Bronchial epithelial cell (primary cell): ENCODE data around the gene RBP5. TPM values are rescaled to one million over a fixed set of nuclear protein-coding genes. Genes with fewer than 3 reads are reported as not detected.

Experiments
- DNase-seq: peaks from one replicate; pipeline ENCODE4 v3.0.0-alpha.2; 2010; ENCODE audit warnings: low read depth
- FAIRE-seq: peaks from 2 replicates; lab custom pipeline; 2011; peaks lifted over from hg19 to GRCh38; lab: Jason Lieb, UNC
- H3K27me3 ChIP-seq: 2 replicates; pipeline ENCODE4 v1.5.1; 2011; ENCODE audit warnings: low read length; ENCODE audit not compliant: control insufficient read depth, insufficient read depth
- H3K36me3 ChIP-seq: 2 replicates; pipeline ENCODE4 v1.5.1; 2011; ENCODE audit warnings: low read length; ENCODE audit not compliant: control insufficient read depth, insufficient read depth
- H3K4me3 ChIP-seq: 2 replicates; pipeline ENCODE4 v1.5.1; 2011; ENCODE audit warnings: mild to moderate bottlenecking, low read depth, low read length, control low read depth
- total RNA-seq: library from RNA; depleted of rRNA; stranded (reverse); fragments of >200 nt; gene quantifications from 2 replicates; pipeline ENCODE4 v1.2.1, GENCODE V29; 2014
- TF ChIP-seq, protein P1 (sequence below): IDR thresholded peaks from 2 replicates; pipeline ENCODE4 v1.5.1; 2011; ENCODE audit warnings: mild to moderate bottlenecking, moderate library complexity, low read length, control low read depth, inconsistent platforms; ENCODE audit not compliant: insufficient read depth, severe bottlenecking

The RBP5 gene
- total RNA-seq, 1 donor from 2014 or later: not detected

DNA sequence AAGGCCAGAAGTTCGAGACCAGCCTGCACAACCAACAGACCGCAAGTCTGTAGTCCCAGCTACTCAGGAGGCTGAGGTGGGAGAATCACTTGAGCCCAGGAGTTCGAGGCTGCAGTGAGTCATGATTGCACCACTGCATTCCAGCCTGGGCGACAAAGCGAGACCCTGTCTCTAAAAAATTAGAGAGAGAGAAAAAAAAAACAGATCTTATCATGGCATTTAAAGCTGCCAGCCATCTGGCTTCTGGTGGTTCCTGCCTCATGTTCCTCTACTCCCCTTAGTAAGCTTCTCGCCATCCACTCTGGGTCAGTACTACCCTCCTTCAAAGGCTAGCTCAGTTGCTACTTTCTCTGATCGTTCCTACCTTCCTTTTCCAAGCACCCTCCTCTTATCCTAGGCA, 17.5 kb upstream of the RBP5 start:
- Histone ChIP-seq H3K27me3 (no peaks in the 10 kb centered on the region), H3K36me3 (peaks cover 18% of the 10 kb centered on the region), H3K4me3 (no peak overlapping the region)
- FAIRE-seq (no peak), DNase-seq (no peak)
- TF ChIP-seq, protein P1, sequence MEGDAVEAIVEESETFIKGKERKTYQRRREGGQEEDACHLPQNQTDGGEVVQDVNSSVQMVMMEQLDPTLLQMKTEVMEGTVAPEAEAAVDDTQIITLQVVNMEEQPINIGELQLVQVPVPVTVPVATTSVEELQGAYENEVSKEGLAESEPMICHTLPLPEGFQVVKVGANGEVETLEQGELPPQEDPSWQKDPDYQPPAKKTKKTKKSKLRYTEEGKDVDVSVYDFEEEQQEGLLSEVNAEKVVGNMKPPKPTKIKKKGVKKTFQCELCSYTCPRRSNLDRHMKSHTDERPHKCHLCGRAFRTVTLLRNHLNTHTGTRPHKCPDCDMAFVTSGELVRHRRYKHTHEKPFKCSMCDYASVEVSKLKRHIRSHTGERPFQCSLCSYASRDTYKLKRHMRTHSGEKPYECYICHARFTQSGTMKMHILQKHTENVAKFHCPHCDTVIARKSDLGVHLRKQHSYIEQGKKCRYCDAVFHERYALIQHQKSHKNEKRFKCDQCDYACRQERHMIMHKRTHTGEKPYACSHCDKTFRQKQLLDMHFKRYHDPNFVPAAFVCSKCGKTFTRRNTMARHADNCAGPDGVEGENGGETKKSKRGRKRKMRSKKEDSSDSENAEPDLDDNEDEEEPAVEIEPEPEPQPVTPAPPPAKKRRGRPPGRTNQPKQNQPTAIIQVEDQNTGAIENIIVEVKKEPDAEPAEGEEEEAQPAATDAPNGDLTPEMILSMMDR: no peak

DNA sequence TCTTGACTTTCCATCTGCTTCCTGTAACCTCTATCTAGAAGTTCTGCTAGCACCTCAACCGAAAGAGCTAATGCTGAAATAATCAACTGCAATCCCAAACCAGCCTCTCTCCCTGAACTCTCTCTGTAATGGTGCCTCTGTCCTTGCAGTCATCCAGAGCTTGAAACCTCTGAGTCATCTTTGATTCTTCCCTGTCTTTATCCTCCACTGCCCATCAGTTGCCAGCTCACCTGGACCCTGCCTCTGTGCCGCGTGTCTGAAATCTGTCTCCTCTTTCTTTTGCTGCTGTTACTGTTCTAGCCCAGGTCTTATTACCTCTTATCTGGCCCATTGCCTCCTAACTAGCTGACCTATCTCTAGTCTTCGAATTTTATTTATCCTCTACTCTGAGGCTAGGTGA, 17.0 kb upstream of the RBP5 start:
- Histone ChIP-seq H3K4me3 (no peak overlapping the region), H3K36me3 (peaks cover 18% of the 10 kb centered on the region), H3K27me3 (no peaks in the 10 kb centered on the region)
- no peak for FAIRE-seq
- DNase-seq: no peak
- TF ChIP-seq, protein P1: no peak

DNA sequence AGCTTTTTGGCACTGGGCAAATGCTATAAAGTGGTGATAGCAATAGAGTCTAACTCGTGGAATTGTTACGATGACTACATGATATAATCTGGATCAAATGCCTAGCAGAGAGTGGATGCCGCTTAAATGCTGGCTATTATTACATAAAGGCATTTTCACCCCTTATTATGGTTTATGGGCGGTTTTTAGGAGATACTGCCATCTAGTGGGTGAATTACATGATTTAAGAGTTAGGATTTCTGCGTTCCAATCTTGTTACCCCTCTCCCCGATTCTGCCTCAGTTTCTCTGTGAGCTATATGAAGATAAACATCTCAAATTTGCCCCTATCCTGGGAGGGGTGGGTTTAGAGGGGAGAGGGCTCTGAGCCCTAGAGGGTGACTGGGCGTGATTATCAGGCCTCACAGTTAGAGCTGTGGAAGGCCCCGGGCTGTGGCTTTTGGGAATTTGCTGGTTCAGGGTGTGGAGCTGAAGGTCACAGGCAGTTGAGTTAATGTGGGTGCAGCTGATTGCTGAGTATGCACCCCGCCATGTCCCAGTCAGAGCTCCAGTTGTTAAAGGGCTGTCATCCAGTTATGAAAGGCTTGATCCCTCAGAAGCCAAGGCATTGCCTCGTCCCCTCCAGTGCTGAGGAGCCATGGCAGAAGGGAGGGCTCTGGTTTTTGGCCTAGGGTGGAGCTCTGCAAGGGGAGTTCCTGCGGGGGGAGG, 15.9 kb upstream of the RBP5 start:
- FAIRE-seq: no peak
- DNase-seq: peak; percentile 41
- H3K27me3 ChIP-seq: no peaks in the 10 kb centered on the region
- peaks cover 15% of the 10 kb centered on the region for H3K36me3 ChIP-seq
- no peak overlapping the region for H3K4me3 ChIP-seq
- TF ChIP-seq, protein P1: peak; percentile 46

DNA sequence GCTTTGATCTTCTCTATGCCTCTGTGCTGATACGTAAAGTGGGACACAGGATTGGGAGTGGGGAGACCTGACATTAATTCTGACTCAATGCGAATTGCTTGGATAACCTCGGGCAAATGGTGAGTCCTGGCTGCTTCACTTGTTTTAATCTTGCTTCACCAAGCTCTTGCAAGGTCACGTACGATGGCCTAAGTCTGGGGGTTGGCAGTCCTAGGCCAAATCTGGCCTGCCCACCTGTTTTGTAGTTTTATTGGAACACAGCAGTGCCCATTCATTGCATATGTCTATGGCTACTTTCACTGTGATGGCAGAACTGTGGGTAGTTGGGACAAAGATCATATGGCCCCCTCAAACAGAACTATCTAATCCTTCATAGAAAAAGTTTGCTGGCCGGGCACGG, 14.9 kb upstream of the RBP5 start:
- peaks cover 13% of the 10 kb centered on the region for H3K36me3 ChIP-seq
- FAIRE-seq: no peak
- TF ChIP-seq, protein P1: no peak
- no peak for DNase-seq
- H3K4me3 ChIP-seq: no peak overlapping the region
- no peaks in the 10 kb centered on the region for H3K27me3 ChIP-seq

DNA sequence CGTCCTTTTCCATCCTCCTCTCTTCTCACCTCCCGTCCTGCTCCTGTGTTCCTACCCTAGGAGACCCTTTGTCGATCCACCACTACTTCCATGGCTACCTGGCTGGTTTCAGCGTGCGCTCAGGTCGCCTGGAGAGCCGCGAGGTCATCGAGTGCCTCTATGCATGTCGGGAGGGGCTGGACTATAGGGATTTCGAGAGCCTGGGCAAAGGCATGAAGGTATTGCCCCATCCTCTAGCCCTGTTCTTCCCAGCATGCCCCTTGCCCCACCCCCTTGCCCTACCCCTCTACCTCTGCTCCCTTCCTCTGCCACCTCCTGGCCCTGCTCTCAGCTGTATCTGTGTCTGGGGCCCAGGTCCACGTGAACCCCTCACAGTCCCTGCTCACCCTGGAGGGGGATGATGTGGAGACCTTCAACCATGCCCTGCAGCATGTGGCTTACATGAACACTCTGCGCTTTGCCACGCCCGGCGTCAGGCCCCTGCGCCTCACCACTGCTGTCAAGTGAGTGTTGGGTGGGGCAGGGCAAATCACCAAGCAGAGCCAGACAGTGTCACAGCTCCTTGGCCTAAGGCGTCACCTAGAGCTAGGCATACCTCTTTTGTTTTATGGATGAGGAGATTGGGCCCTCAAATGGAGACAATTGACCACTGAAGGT, 14.2 kb upstream of the RBP5 start:
- Histone ChIP-seq H3K27me3 (no peaks in the 10 kb centered on the region), H3K36me3 (peaks cover 13% of the 10 kb centered on the region), H3K4me3 (no peak overlapping the region)
- DNase-seq (no peak), FAIRE-seq (no peak)
- TF ChIP-seq, protein P1: no peak
